ENCODE measurements around the gene CRADD. TPM values are rescaled to one million over a fixed set of nuclear protein-coding genes. Genes with fewer than 3 reads are reported as not detected.

Gene CRADD
- total and polyA plus RNA-seq, 2 donors (not counting 3 experiments of a cell fraction or from before 2014, with no cell fraction given): 11.7 to 14.5 TPM

GRCh38 chr12:93680006-93680405, 2.8 kb downstream of the CRADD start:
- intact Hi-C loops (cut with micrococcal nuclease): no loop called here
- Histone ChIP-seq H3K9me3 (replicated peaks; ENCODE audit: control insufficient read depth, insufficient read depth, low read length) (no peaks in the 10 kb centered on the region), H3K27ac (ENCODE audit: insufficient read depth, low read depth, low read length) (no peak overlapping the region), H2AFZ (ENCODE audit: low read depth, low read length) (no peak overlapping the region), H3K9me1 (replicated peaks; ENCODE audit: control insufficient read depth, extremely low read depth, insufficient read depth, low read length) (no peaks in the 10 kb centered on the region), H3K4me1 (ENCODE audit: control insufficient read depth, extremely low read depth, insufficient read depth, low read length) (peaks cover 10% of the 10 kb centered on the region), H3K4me3 (replicated peaks in 1 of 3; ENCODE audit: insufficient read depth in 1 of 3, low read depth in 1 of 3, low read length in 3 of 3) (no peak overlapping the region), H4K20me1 (replicated peaks; ENCODE audit: control insufficient read depth, extremely low read depth, insufficient read depth, low read length) (no peaks in the 10 kb centered on the region), H3K36me3 (ENCODE audit: control insufficient read depth in 2 of 2, extremely low read depth in 1 of 2, insufficient read depth in 2 of 2, low read length in 2 of 2) (no peaks in the 10 kb centered on the region), H3K27me3 (ENCODE audit: control insufficient read depth in 2 of 2, insufficient read depth in 2 of 2, low read length in 2 of 2) (no peaks in the 10 kb centered on the region), H3K4me2 (ENCODE audit: insufficient read depth, low read length) (no peak overlapping the region), H3K9ac (replicated peaks; ENCODE audit: extremely low read depth, insufficient read depth, low read length) (no peak overlapping the region), H3K79me2 (ENCODE audit: control insufficient read depth, insufficient read depth, low read length) (no peaks in the 10 kb centered on the region)
- no peak for FAIRE-seq
- dilution Hi-C loops (cut with MboI; ENCODE audit: extremely low pct_ligation_motif_present, low sequenced_read_pairs): no loop called here
- TF ChIP-seq POLR2AphosphoS5 (IDR thresholded peaks at IDR 0.05; ENCODE audit: insufficient read depth, low read depth, low read length): no peak
- TF ChIP-seq EZH2 (IDR thresholded peaks at IDR 0.05; ENCODE audit: borderline replicate concordance, low read depth, low read length, severe bottlenecking): no peak
- no peak for TF ChIP-seq MAX (IDR thresholded peaks at IDR 0.05; ENCODE audit: insufficient read depth, insufficient read length)
- no peak for TF ChIP-seq MYC (IDR thresholded peaks at IDR 0.05; ENCODE audit: low read depth, low read length)
- no peak for TF ChIP-seq CTCF (IDR thresholded peaks at IDR 0.05; ENCODE audit: extremely low read depth in 1 of 2, insufficient read depth in 1 of 2, low read depth in 1 of 2, low read length in 2 of 2)
- TF ChIP-seq GATA2 (IDR thresholded peaks at IDR 0.05; ENCODE audit: insufficient read depth, insufficient read length, low read depth, low read length): no peak
- TF ChIP-seq POLR2A (IDR thresholded peaks at IDR 0.05; ENCODE audit: low read depth, low read length): no peak
- no peak for TF ChIP-seq FOS (IDR thresholded peaks at IDR 0.05; ENCODE audit: borderline replicate concordance, insufficient read depth, low read length)
- TF ChIP-seq JUN (IDR thresholded peaks at IDR 0.05; ENCODE audit: borderline replicate concordance, insufficient read depth, insufficient read length, low read depth): no peak
- ChIA-PET CTCF (interaction anchor here (1.5 kb wide), 1 partner anchor 111 kb away, joined by 4 read pairs; no protein-coding TSS in a partner anchor), POLR2A (no interaction called here)
- no TSS peak for BruUV-seq (replicated peaks)
- DNase-seq (ENCODE audit: low read depth, low spot score): no peak
